Left lobe of liver (tissue), 2 donors: ENCODE data around the gene NEURL1B. TPM values are rescaled to one million over a fixed set of nuclear protein-coding genes. Genes with fewer than 3 reads are reported as not detected.
"Not testable (repeated sequence)": the region's sequence is repeated elsewhere in the genome, so short reads cannot be mapped to it uniquely, and the experiment has no call there.

ENCODE experiments used
- ATAC-seq: fragments of 200-7000 bp; cut with Tn5 transposase; one replicate; pipeline ENCODE4 v1.9.1; 2020; ENCODE audit warnings: mild to moderate bottlenecking, moderate library complexity
- DNase-seq: peaks from one replicate; pipeline ENCODE4 v3.0.0-alpha.2; 2020; ENCODE audit warnings: low spot score
- total RNA-seq: library from RNA; stranded (reverse); gene quantifications from one replicate; pipeline ENCODE4 v1.2.1, GENCODE V29; 2021
- donor health status: DM: no; HTN: no; CAD: no; lungs with moderate emphysema.
- donor health status: DM: no; HTN: yes; CAD: no.

NEURL1B gene
- total RNA-seq, 1 donor from 2014 or later = 9.5 TPM

DNA sequence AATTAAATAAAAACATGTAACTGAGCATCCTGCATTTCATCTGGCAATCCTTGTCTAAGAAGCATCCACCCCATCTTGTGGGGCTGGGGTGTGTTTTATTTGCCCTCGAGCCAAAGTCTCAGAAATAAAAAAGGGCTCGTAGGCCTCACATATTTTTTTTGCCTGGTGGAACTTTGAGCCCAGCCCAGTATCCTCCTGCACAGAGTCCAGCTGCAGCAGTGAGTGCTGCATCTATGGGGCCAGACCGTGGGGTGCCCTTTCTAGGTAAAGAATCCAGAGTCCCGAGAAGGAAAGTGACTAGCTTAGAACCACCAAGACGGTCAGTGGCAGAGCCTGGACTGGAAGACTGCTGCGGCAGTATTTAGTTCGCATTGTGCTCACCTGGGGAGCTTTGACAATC, 33.1 kb downstream of the NEURL1B start:
- ATAC-seq (no peak), DNase-seq (no peak)

GRCh38 chr5:172676914-172677475, 35.9 kb downstream of the NEURL1B start:
- no peak for DNase-seq
- no peak for ATAC-seq

DNA sequence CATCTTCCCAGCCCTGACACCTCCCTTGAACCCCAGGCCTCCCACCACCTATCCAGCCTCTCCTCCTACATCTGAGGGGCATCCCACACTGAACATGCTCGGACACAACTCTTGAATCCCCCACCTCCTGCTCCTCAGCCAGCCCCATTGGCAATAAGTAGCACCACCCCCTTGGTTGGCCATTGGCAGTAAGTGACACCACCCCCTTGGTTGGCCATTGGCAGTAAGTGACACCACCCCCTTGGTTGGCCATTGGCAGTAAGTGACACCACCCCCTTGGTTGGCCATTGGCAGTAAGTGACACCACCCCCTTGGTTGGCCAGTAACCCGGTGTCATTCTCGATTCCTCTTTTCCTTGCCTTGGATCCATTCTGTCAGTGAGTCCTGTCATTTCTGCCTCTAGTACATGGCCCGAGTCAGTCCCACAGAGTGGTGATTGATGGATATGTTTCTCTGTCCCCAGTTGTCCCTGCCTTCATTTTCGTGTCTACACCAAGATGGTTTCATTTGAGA, 37.4 kb downstream of the NEURL1B start:
- ATAC-seq, DNase-seq: not testable (repeated sequence)

- DNase-seq (peak; percentile 59), ATAC-seq (peak; percentile 66)
These were observed 37.8 kb downstream of the NEURL1B start for GRCh38 chr5:172678902-172679301.

GRCh38 chr5:172679628-172680212, 38.7 kb downstream of the NEURL1B start:
- DNase-seq (no peak), ATAC-seq (no peak)

GRCh38 chr5:172680921-172681320, 39.9 kb downstream of the NEURL1B start:
- no peak for ATAC-seq
- DNase-seq = no peak

DNA sequence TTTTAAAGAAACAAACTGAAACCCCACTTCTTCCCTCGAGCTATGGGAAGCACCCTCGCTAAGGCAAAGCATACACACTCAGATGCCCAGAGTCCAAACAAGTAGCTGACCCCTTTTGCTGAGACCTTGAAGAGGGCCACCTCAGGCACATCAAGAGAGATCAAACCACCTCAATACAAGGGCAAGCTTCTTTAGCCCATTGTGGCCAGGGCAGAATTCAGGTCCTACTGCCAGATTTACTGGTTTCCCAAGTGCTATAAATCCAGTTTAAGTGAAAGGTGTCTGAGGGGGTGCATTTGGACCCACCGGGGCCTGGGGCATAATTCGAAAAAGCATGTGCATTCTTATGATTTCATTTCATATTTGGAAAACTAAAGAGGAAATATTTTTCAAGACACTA, 40.4 kb downstream of the NEURL1B start:
- DNase-seq (no peak), ATAC-seq (no peak)

- DNase-seq (no peak), ATAC-seq (no peak)
These were observed 42.2 kb downstream of the NEURL1B start for GRCh38 chr5:172683264-172683644.

- DNase-seq (no peak), ATAC-seq (peak; percentile 23)
These were observed 42.8 kb downstream of the NEURL1B start for GRCh38 chr5:172683645-172684471.

DNA sequence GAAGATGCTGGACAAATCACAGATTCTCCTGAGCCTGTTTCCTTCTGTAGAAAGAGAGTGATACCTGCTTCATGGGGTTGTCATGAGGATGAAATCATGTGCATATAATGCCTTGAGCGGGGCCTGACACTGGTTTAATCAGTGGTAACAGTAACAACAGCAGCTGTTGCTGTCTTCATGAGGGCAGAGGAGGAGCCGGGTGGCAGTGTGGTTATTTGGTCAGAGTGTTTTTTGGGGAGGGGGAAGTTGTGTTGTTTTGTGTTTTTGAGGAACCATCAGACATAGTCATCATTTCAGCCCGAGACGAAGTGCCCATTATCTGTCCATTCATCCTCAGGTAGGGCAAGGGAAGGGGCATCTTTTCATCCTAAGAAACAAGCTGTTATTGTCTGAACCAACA, 44.0 kb downstream of the NEURL1B start:
- ATAC-seq (no peak), DNase-seq (no peak)

DNA sequence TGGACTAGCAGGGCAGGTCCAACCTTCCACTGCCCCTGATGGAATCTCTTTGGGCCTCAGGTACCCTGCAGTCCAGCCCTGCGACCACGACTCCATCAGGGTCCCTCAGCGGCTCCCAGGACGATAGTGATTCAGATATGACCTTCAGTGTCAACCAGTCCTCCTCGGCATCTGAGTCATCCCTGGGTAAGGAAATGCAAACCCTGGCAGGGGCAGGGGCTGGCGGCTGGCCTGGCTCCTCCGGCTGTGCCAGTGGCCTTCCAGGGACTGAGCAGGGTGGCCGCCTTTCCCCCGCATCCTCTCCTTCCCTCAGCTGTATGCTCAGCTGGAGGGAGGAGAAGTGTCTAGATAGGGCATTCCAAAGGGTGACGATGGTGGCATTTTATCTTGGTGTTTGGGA, 45.0 kb downstream of the NEURL1B start:
- DNase-seq (no peak), ATAC-seq (no peak)

DNA sequence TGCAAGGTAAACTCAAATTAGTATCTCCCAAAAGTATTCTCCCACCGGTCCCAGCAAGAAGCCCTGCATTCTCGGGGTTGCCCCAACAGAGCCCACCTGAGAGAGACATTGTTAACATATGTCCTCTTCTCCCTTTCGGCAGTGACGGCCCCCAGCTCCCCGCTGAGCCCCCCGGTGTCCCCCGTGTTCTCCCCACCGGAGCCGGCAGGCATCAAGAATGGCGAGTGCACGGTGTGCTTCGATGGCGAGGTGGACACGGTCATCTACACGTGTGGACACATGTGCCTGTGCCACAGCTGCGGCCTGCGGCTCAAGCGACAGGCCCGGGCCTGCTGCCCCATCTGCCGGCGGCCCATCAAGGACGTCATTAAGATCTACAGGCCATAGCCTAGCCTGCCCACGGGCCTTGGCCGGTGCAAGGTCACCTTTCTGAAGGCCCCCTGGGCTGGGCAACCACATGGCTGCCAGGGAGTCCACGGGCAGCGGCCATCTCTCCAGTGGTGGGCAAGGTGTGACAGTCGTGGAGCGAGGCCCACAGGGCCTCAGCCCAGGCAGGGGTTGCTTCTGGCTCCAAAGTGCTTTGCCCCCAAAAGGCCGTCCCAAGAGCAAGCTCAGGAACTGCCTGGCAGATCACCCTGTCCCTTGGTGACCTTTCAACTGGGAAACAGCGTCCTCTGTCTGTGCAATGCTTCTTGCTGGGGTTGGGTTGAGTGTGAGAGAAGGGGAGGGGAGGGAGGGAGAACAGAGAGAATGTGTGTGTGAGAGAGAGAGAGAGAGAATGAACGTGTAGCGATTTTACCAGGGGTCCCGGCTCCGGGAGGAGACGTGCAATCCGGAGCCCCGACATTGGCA, 45.7 kb downstream of the NEURL1B start:
- ATAC-seq = no peak
- no peak for DNase-seq

DNA sequence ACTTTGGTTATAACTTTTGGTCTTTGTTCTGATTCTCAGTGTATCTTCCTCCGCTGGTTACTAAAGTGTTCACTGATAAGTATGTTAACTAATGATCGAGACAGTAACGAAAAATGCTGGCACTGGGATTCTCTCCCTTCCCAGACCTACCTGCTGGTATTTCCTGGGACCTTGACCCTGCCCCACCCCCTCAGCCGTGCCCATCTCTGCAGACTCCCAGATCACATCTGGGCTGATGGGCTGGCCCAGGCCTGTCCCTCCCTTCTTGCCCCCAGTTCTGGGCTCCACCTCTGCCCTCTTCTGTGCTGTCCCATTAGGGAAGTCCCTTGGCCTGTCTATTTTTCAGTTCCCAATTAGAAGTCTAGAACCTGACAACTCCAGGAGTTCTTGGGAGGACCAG, 46.9 kb downstream of the NEURL1B start:
- no peak for DNase-seq
- no peak for ATAC-seq

GRCh38 chr5:172688349-172689217, 47.5 kb downstream of the NEURL1B start:
- DNase-seq = no peak
- ATAC-seq = peak; percentile 54

- no peak for DNase-seq
- ATAC-seq = peak; percentile 16
These were observed 48.1 kb downstream of the NEURL1B start for GRCh38 chr5:172689218-172689572.

DNA sequence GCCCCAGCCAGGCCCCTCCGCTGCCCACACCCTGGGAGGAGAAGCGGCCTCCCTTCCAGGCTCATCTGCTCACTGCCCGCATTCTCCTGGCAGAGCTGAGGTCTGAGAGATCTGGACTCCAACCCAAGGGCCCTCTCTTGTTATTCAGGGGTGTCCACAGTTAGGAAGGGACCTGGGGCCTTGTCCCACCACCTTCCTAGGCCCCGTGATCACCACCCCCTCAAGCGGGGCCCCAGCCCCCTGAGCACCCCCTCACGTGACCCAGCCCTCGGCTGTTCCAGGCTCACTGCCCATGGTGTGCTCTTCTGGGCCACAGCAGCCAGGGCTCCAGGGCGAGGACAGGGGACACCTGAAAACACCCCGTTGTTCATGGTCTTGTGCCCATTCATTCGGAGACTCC, 48.7 kb downstream of the NEURL1B start:
- ATAC-seq (no peak), DNase-seq (no peak)

GRCh38 chr5:172690258-172691075, 49.4 kb downstream of the NEURL1B start:
- ATAC-seq (no peak), DNase-seq (no peak)

DNA sequence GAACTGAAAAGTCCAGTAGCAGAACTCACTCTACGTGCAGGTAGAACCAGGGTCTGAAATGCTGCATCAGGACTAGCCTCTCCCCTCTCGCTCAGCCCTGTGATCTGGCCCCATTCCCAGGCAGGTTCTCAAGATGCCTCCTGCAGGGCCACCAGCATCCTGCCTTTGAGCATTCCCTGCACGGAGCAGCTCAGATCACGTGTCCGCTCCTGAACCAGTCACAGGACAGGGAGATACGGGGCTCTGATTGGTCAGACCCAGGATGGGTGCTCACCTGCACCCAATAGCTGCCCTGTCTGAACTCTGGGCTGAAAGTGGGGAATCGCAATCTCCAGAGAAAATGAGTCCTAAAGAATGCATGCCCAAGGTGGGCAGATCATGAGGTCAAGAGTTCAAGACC, 50.8 kb downstream of the NEURL1B start:
- ATAC-seq = no peak
- DNase-seq = no peak

DNA sequence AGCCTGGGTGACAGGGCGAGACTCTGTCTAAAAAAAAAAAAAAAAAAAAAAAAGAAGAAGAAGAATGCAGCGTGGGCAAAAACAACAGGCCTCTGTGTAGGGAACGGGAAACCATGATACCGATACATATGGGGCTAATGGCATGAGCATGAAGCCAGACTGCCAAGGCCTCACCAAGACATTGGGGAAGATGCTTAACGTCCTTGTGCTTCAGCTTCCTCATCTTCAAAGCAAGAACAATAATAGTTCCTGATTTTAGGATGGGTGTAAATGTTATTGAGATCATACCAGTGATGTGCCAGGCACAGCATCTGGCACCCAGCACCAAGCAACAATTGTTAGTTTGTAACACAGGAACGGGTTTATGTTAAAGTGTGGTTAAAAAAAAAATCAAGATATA, 51.4 kb downstream of the NEURL1B start:
- DNase-seq = no peak
- ATAC-seq = no peak
